ENCODE results near the gene ADCY9. TPM values are rescaled to one million over a fixed set of nuclear protein-coding genes. Genes with fewer than 3 reads are reported as not detected.

Gene ADCY9
- total and polyA plus RNA-seq, 7 donors = 1.8 to 28.0 (median 12.5) TPM

- Histone ChIP-seq H3K4me3 (no peak overlapping the region), H3K36me3 (peaks cover 0 to 22% (median 14%) of the 10 kb centered on the region in 4 donors), H3K27me3 (no peaks in the 10 kb centered on the region), H3K4me1 (peaks cover 0 to 21% (median 18%) of the 10 kb centered on the region in 4 donors), H3K9me3 (no peaks in the 10 kb centered on the region), H3K27ac (no peak overlapping the region)
- whole genome bisulfite sequencing, 2 donors = 96 to 97% methylated on average over 13 of the region's 13 CpGs
- intact Hi-C loops (cut with DNase I) = loop anchor here (2.0 to 10.0 kb wide), 3 partner anchors 135 to 273 kb away; partner anchors contain the start of gene ADCY9
- no peak for DNase-seq
- TF ChIP-seq POLR2AphosphoS5 (IDR thresholded peaks at IDR 0.05) (no peak), POLR2A (IDR thresholded peaks at IDR 0.05) (no peak), EP300 (IDR thresholded peaks at IDR 0.05) (no peak)
These were observed 134.0 kb downstream of the ADCY9 start for GRCh38 chr16:3982216-3982615.

GRCh38 chr16:3980253-3981111, 135.8 kb downstream of the ADCY9 start:
- DNase-seq = no peak
- Histone ChIP-seq H3K9me3 (no peaks in the 10 kb centered on the region), H3K27ac (peak overlapping the region in 2 of 4 donors; percentile 47 to 55), H3K4me1 (peaks cover 0 to 21% (median 18%) of the 10 kb centered on the region in 4 donors), H3K4me3 (no peak overlapping the region), H3K36me3 (peaks cover 0 to 39% (median 16%) of the 10 kb centered on the region in 4 donors), H3K27me3 (no peaks in the 10 kb centered on the region)
- TF ChIP-seq POLR2A (IDR thresholded peaks at IDR 0.05) (no peak), CTCF (IDR thresholded peaks at IDR 0.05) (no peak), EP300 (IDR thresholded peaks at IDR 0.05) (no peak), POLR2AphosphoS5 (IDR thresholded peaks at IDR 0.05) (no peak)
- intact Hi-C loops (cut with DNase I) = loop anchor here (10.0 kb wide), 1 partner anchor 204 kb away; no protein-coding TSS in a partner anchor
- 78 to 85% methylated on average over 20 of the region's 20 CpGs for WGBS, 2 donors

- H3K4me1 ChIP-seq = peaks cover 0 to 21% (median 18%) of the 10 kb centered on the region in 4 donors
- H3K36me3 ChIP-seq = peaks cover 0 to 48% (median 16%) of the 10 kb centered on the region in 4 donors
- 94 to 95% methylated on average over 12 of the region's 12 CpGs for WGBS, 2 donors
These were observed 136.7 kb downstream of the ADCY9 start for GRCh38 chr16:3979518-3979917.

GRCh38 chr16:3979070-3979469, 137.2 kb downstream of the ADCY9 start:
- no peak for DNase-seq
- Histone ChIP-seq H3K27ac (no peak overlapping the region), H3K36me3 (peaks cover 0 to 49% (median 16%) of the 10 kb centered on the region in 4 donors), H3K4me3 (no peak overlapping the region), H3K9me3 (no peaks in the 10 kb centered on the region), H3K27me3 (no peaks in the 10 kb centered on the region), H3K4me1 (peaks cover 0 to 21% (median 18%) of the 10 kb centered on the region in 4 donors)
- WGBS, 2 donors = 95 to 96% methylated on average over 25 of the region's 25 CpGs
- intact Hi-C loops (cut with DNase I) = no loop called here
- TF ChIP-seq CTCF (IDR thresholded peaks at IDR 0.05) = no peak

More at GRCh38 chr16:3979518-3979917, 136.7 kb downstream of the ADCY9 start:
- H3K27ac ChIP-seq = peak overlapping the region in 1 of 4 donors; percentile 55
- TF ChIP-seq POLR2AphosphoS5 (IDR thresholded peaks at IDR 0.05) (no peak), EP300 (IDR thresholded peaks at IDR 0.05) (no peak), CTCF (IDR thresholded peaks at IDR 0.05) (no peak), POLR2A (IDR thresholded peaks at IDR 0.05) (no peak)
- intact Hi-C loops (cut with DNase I) = no loop called here
- H3K4me3 ChIP-seq = no peak overlapping the region
- no peaks in the 10 kb centered on the region for H3K27me3 ChIP-seq
- no peaks in the 10 kb centered on the region for H3K9me3 ChIP-seq
- DNase-seq = no peak

- 92% methylated on average over 26 of the region's 26 CpGs for WGBS, 2 donors
- Histone ChIP-seq H3K9me3 (no peaks in the 10 kb centered on the region), H3K36me3 (peaks cover 0 to 48% (median 16%) of the 10 kb centered on the region in 4 donors), H3K27me3 (no peaks in the 10 kb centered on the region), H3K27ac (no peak overlapping the region), H3K4me3 (no peak overlapping the region), H3K4me1 (peaks cover 0 to 15% (median 11%) of the 10 kb centered on the region in 4 donors)
- no peak for DNase-seq
- TF ChIP-seq CTCF (IDR thresholded peaks at IDR 0.05) (no peak), POLR2AphosphoS5 (IDR thresholded peaks at IDR 0.05) (no peak), POLR2A (IDR thresholded peaks at IDR 0.05) (no peak), EP300 (IDR thresholded peaks at IDR 0.05) (no peak)
- intact Hi-C loops (cut with DNase I) = no loop called here
These were observed 138.9 kb downstream of the ADCY9 start for GRCh38 chr16:3977376-3977775.
